Caco-2 (cell line): Measurements from ENCODE around the gene VN1R4. TPM values are rescaled to one million over a fixed set of nuclear protein-coding genes. Genes with fewer than 3 reads are reported as not detected.

Experiments used
- BruUV-seq: library from RNA; stranded (reverse); fragments of 400-500 nt; replicated peaks from 2 replicates; lab custom pipeline; 2021; lab: Mats Ljungman, UMichigan
- CTCF ChIA-PET: fragments of 300-600 bp; sonication (Branson Sonifier 250); formaldehyde crosslinking; loops from one replicate; lab custom pipeline; 2022; ENCODE audit warnings: antibody characterized with exemption; lab: Charles Lee
- POLR2A ChIA-PET: fragments of 300-600 bp; sonication (Branson Sonifier 250); formaldehyde crosslinking; loops from one replicate; lab custom pipeline; 2022; ENCODE audit warnings: antibody characterized with exemption; lab: Charles Lee
- DNase-seq, 2 experiments: peaks; one replicate each; pipeline versions ENCODE4 v3.0.0 to v3.0.0-alpha.2; 2020 to 2022
- H3K27me3 ChIP-seq: replicated peaks from 2 replicates; pipeline ENCODE4 v1.6.0; 2011; ENCODE audit warnings: low read length; ENCODE audit not compliant: control insufficient read depth, insufficient read depth
- H3K36me3 ChIP-seq: 2 replicates; pipeline ENCODE4 v1.5.1; 2011; ENCODE audit warnings: low read length; ENCODE audit not compliant: control insufficient read depth, insufficient read depth
- H3K4me1 ChIP-seq: fragments of 250-450 bp; sonication (Bioruptor Pico); 2 replicates; pipeline ENCODE4 v1.5.1; 2020; ENCODE audit warnings: mild to moderate bottlenecking
- H3K4me3 ChIP-seq: 2 replicates; pipeline ENCODE4 v1.5.1; 2011; ENCODE audit warnings: low read depth, mild to moderate bottlenecking, control low read depth, low read length
- H3K9me3 ChIP-seq: fragments of 250-450 bp; sonication (Bioruptor Pico); 2 replicates; pipeline ENCODE4 v1.5.1; 2020; ENCODE audit warnings: mild to moderate bottlenecking, moderate library complexity
- H3K27ac Mint-ChIP-seq: one replicate; pipeline ENCODE4 v1.8.0; 2022; ENCODE audit warnings: mixed read lengths; ENCODE audit not compliant: unreplicated experiment
- H3K27me3 Mint-ChIP-seq: one replicate; pipeline ENCODE4 v1.8.0; 2022; ENCODE audit warnings: mixed read lengths; ENCODE audit not compliant: insufficient read depth, unreplicated experiment
- H3K36me3 Mint-ChIP-seq: one replicate; pipeline ENCODE4 v1.8.0; 2022; ENCODE audit warnings: mild to moderate bottlenecking, mixed read lengths; ENCODE audit not compliant: insufficient read depth, unreplicated experiment
- H3K4me1 Mint-ChIP-seq: one replicate; pipeline ENCODE4 v1.8.0; 2022; ENCODE audit warnings: low read depth, mixed read lengths; ENCODE audit not compliant: unreplicated experiment
- H3K4me3 Mint-ChIP-seq: one replicate; pipeline ENCODE4 v1.8.0; 2022; ENCODE audit warnings: mild to moderate bottlenecking, moderate library complexity, mixed read lengths; ENCODE audit not compliant: unreplicated experiment
- H3K9me3 Mint-ChIP-seq: one replicate; pipeline ENCODE4 v1.8.0; 2022; ENCODE audit warnings: mixed read lengths; ENCODE audit not compliant: unreplicated experiment
- intact Hi-C: fragments of 100-400 bp; cut with micrococcal nuclease; formaldehyde crosslinking; loops from one replicate; pipeline ENCODE4 v1.10.0; 2022; ENCODE audit not compliant: unreplicated experiment
- total RNA-seq: library from RNA; stranded (reverse); gene quantifications from 2 replicates; pipeline ENCODE4 v1.2.3, GENCODE V29; 2022
- TF ChIP-seq, protein P1 (sequence below), 2 experiments: fragments of 200-600 bp in 1 of 2; IDR thresholded peaks; 1 replicate in 1 of 2; 2 replicates in 1 of 2; pipeline versions ENCODE4 v1.5.1 to v1.8.0; 2011 to 2022; ENCODE audit warnings: antibody characterized with exemption in 1 of 2, control low read depth in 1 of 2, inconsistent platforms in 1 of 2, low read depth in 1 of 2, low read length in 1 of 2, mild to moderate bottlenecking in 1 of 2, moderate library complexity in 1 of 2; ENCODE audit not compliant: insufficient read depth in 1 of 2, severe bottlenecking in 1 of 2, unreplicated experiment in 1 of 2

VN1R4 gene
- total RNA-seq, 1 experiment from 2014 or later, result not detected

DNA sequence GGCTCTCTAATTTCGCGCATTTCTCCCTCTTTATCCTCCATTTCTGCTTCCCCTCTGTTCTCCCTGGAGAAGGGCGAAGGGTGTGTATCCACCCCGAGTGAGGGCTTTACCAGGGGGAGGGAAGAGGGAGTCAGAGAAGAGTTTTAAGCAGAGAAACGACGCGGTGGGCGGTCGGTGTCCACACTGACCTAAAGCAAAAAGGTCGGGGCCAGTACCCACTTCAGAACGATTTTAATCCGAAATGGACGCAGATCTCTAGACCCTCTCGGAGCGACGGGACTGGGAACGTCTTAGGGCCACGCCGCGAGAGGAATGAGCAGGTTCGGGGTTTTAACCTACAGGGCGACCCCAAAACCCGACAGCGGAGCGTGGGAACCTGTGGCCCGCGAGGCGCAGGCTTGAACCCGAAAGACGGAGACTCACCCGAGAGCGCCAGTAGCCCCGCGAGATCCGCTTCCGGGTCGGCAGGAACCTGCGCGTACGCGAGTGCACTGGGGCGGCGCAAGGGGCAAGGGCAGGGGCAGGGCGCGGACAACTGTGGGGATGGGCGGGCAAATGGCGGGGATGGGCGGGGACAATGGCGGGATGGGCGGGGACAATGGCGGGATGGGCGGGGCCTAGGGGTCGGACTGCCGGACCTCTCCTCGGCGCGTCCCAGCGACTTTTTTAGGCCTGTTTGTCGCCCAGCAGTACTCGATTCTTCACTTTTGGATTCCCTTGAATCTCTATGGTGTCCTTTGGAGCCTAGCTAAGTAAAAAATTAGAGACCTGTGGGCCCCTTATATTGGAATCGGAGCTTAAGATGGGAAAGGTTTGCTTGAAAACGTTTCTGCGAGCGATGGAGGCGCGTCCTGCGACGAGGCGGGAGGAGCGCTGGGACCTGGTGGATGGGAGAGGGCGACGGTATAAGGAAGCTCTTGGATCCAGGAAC lies 12.8 kb downstream of the VN1R4 start, which contains the start of gene ZNF677:
ZNF677 (minus strand) TSS at position 463 of the 931 bp plus-strand sequence. CDS start 3,323 bp downstream, outside the sequence.
- Mint-ChIP-seq H3K4me3 (no peak within 1 kb of the TSS), H3K9me3 (peaks cover 16% of the 10 kb centered on the region)
- BruUV-seq, result no TSS peak

DNA sequence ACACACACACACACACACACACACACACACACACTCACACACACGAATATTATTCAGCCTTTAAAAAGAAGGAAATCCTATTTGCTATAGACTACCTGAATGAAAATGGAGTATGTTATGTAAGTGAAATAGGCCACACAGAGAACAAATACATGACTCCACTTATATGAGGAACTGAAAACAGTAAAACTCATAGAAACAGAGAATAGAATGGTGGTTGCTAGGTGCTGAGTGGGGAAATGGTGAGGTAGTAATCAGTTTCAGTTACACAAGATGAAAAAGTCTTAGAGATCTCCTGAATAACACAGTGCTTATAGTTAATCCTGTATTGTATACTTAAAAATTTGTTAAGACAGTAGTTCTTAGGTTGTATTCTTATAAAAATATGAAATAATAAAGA lies 21.0 kb downstream of the VN1R4 start:
- Histone ChIP-seq H3K9me3 (peaks cover 24% of the 10 kb centered on the region), H3K4me1 (no peaks in the 10 kb centered on the region), H3K27me3 (no peaks in the 10 kb centered on the region), H3K36me3 (no peaks in the 10 kb centered on the region), H3K4me3 (no peak overlapping the region)
- H3K27me3 Mint-ChIP-seq, result no peaks in the 10 kb centered on the region
- no TSS peak for BruUV-seq
- TF ChIP-seq, protein P1, sequence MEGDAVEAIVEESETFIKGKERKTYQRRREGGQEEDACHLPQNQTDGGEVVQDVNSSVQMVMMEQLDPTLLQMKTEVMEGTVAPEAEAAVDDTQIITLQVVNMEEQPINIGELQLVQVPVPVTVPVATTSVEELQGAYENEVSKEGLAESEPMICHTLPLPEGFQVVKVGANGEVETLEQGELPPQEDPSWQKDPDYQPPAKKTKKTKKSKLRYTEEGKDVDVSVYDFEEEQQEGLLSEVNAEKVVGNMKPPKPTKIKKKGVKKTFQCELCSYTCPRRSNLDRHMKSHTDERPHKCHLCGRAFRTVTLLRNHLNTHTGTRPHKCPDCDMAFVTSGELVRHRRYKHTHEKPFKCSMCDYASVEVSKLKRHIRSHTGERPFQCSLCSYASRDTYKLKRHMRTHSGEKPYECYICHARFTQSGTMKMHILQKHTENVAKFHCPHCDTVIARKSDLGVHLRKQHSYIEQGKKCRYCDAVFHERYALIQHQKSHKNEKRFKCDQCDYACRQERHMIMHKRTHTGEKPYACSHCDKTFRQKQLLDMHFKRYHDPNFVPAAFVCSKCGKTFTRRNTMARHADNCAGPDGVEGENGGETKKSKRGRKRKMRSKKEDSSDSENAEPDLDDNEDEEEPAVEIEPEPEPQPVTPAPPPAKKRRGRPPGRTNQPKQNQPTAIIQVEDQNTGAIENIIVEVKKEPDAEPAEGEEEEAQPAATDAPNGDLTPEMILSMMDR (IDR thresholded peaks at IDR 0.05; ENCODE audit: insufficient read depth in 1 of 2, low read depth in 1 of 2, low read length in 1 of 2, severe bottlenecking in 1 of 2, unreplicated experiment in 1 of 2), result no peak
- peaks cover 54% of the 10 kb centered on the region for H3K9me3 Mint-ChIP-seq
- ChIA-PET POLR2A (no interaction called here), CTCF (no interaction called here)
- intact Hi-C loops, result no loop called here
- no peaks in the 10 kb centered on the region for H3K36me3 Mint-ChIP-seq
- DNase-seq, result no peak
- H3K4me1 Mint-ChIP-seq, result no peaks in the 10 kb centered on the region
- no peak overlapping the region for H3K27ac Mint-ChIP-seq
- H3K4me3 Mint-ChIP-seq, result no peak overlapping the region

More for the DNA sequence above, 12.8 kb downstream of the VN1R4 start, which contains the start of gene ZNF677:
- TF ChIP-seq, protein P1 (IDR thresholded peaks at IDR 0.05; ENCODE audit: insufficient read depth in 1 of 2, low read depth in 1 of 2, low read length in 1 of 2, severe bottlenecking in 1 of 2, unreplicated experiment in 1 of 2), result no peak
- ChIA-PET CTCF (no interaction called here), POLR2A (no interaction called here)
- Histone ChIP-seq H3K27me3 (no peaks in the 10 kb centered on the region), H3K4me1 (no peaks in the 10 kb centered on the region), H3K9me3 (peaks cover 24% of the 10 kb centered on the region; the same call in 1 of the 2 replicates), H3K4me3 (no peak within 1 kb of the TSS), H3K36me3 (no peaks in the 10 kb centered on the region)
- intact Hi-C loops, result no loop called here
- Mint-ChIP-seq H3K4me1 (no peaks in the 10 kb centered on the region), H3K36me3 (no peaks in the 10 kb centered on the region), H3K27ac (no peak within 1 kb of the TSS), H3K27me3 (no peaks in the 10 kb centered on the region)
- DNase-seq, result no peak

DNA sequence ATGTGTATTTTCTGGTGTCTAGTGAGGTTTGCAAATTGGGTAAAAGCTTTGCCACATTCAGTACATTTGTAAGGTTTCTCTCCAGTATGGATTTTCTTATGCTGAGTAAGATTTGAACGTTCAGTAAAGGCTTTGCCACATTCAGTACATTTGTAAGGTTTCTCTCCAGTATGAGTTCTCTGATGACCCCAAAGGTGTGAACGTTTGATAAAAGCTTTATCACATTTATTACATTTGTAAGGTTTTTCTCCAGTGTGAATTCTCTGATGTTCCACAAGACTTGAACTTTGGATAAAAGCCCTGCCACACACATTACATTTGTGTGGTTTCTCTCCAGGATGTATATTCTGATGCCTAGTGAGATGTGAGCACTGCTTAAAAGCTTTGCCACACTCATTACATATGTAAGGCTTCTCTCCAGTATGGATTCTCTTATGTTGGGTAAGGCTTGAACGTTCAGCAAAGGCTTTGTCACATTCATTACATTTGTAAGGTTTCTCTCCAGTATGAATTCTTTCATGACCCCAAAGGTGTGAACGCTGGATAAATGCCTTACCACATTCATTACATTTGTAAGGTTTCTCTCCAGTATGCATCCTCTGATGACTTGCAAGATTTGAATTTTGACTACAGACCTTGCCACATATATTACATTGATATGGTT lies 30.3 kb downstream of the VN1R4 start:
- Mint-ChIP-seq H3K4me3 (no peak overlapping the region), H3K27ac (no peak overlapping the region), H3K36me3 (no peaks in the 10 kb centered on the region), H3K4me1 (no peaks in the 10 kb centered on the region), H3K27me3 (no peaks in the 10 kb centered on the region), H3K9me3 (peaks cover 75% of the 10 kb centered on the region)
- DNase-seq, result no peak
- Histone ChIP-seq H3K4me1 (no peaks in the 10 kb centered on the region), H3K9me3 (peaks cover 69% of the 10 kb centered on the region), H3K4me3 (no peak overlapping the region), H3K27me3 (no peaks in the 10 kb centered on the region), H3K36me3 (no peaks in the 10 kb centered on the region)
- intact Hi-C loops, result no loop called here
- POLR2A ChIA-PET, result no interaction called here
- BruUV-seq, result no TSS peak
- TF ChIP-seq, protein P1 (IDR thresholded peaks at IDR 0.05; ENCODE audit: insufficient read depth in 1 of 2, low read depth in 1 of 2, low read length in 1 of 2, severe bottlenecking in 1 of 2, unreplicated experiment in 1 of 2), result no peak
- CTCF ChIA-PET, result no interaction called here
